Glutamatergic neuron (in vitro differentiated cells): ENCODE results near the gene C21orf58. TPM values are rescaled to one million over a fixed set of nuclear protein-coding genes. Genes with fewer than 3 reads are reported as not detected.

Experiments used
- DNase-seq: peaks from one replicate; pipeline ENCODE4 v3.0.0; 2022
- H3K27ac Mint-ChIP-seq: one replicate; pipeline ENCODE4 v1.8.0; 2020; ENCODE audit warnings: mild to moderate bottlenecking, mixed read lengths, inconsistent platforms; ENCODE audit not compliant: unreplicated experiment
- H3K27me3 Mint-ChIP-seq: one replicate; pipeline ENCODE4 v1.8.0; 2020; ENCODE audit warnings: mild to moderate bottlenecking, moderate library complexity, mixed read lengths, inconsistent platforms; ENCODE audit not compliant: unreplicated experiment
- H3K36me3 Mint-ChIP-seq: one replicate; pipeline ENCODE4 v1.8.0; 2020; ENCODE audit warnings: mild to moderate bottlenecking, mixed read lengths, inconsistent platforms; ENCODE audit not compliant: unreplicated experiment
- H3K4me1 Mint-ChIP-seq: one replicate; pipeline ENCODE4 v1.8.0; 2020; ENCODE audit warnings: mild to moderate bottlenecking, low read depth, mixed read lengths, inconsistent platforms; ENCODE audit not compliant: unreplicated experiment
- H3K4me3 Mint-ChIP-seq: one replicate; pipeline ENCODE4 v1.8.0; 2020; ENCODE audit warnings: mild to moderate bottlenecking, mixed read lengths, inconsistent platforms; ENCODE audit not compliant: unreplicated experiment
- H3K9me3 Mint-ChIP-seq: one replicate; pipeline ENCODE4 v1.8.0; 2020; ENCODE audit warnings: mild to moderate bottlenecking, moderate library complexity, mixed read lengths, inconsistent platforms; ENCODE audit not compliant: unreplicated experiment
- total RNA-seq: library from RNA; stranded (reverse); fragmentation: NEBNext Ultra II Directional; extraction: Animal tissue kit (Norgen Biotek cat#: 25700); gene quantifications from one replicate; pipeline ENCODE4 v1.2.1, GENCODE V29; 2021; ENCODE audit not compliant: unreplicated experiment
- TF ChIP-seq, protein P1 (sequence below): fragments of 200-600 bp; sonication (generic); IDR thresholded peaks from one replicate; pipeline ENCODE4 v1.5.0; 2021; ENCODE audit not compliant: partially characterized antibody, unreplicated experiment

The C21orf58 gene
- total RNA-seq, 1 donor from 2014 or later: 9.7 TPM

GRCh38 chr21:46320331-46320801 is 3.3 kb downstream of the C21orf58 start:
- no peak overlapping the region for H3K27ac Mint-ChIP-seq
- H3K4me3 Mint-ChIP-seq: no peak overlapping the region
- TF ChIP-seq, protein P1, sequence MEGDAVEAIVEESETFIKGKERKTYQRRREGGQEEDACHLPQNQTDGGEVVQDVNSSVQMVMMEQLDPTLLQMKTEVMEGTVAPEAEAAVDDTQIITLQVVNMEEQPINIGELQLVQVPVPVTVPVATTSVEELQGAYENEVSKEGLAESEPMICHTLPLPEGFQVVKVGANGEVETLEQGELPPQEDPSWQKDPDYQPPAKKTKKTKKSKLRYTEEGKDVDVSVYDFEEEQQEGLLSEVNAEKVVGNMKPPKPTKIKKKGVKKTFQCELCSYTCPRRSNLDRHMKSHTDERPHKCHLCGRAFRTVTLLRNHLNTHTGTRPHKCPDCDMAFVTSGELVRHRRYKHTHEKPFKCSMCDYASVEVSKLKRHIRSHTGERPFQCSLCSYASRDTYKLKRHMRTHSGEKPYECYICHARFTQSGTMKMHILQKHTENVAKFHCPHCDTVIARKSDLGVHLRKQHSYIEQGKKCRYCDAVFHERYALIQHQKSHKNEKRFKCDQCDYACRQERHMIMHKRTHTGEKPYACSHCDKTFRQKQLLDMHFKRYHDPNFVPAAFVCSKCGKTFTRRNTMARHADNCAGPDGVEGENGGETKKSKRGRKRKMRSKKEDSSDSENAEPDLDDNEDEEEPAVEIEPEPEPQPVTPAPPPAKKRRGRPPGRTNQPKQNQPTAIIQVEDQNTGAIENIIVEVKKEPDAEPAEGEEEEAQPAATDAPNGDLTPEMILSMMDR: no peak
- peaks cover 7% of the 10 kb centered on the region for H3K27me3 Mint-ChIP-seq
- H3K36me3 Mint-ChIP-seq: peaks cover under 1% of the 10 kb centered on the region
- peaks cover under 1% of the 10 kb centered on the region for H3K4me1 Mint-ChIP-seq
- no peak for DNase-seq
- peaks cover 9% of the 10 kb centered on the region for H3K9me3 Mint-ChIP-seq

GRCh38 chr21:46319186-46319585 is 4.5 kb downstream of the C21orf58 start:
- H3K4me1 Mint-ChIP-seq: no peaks in the 10 kb centered on the region
- H3K4me3 Mint-ChIP-seq: no peak overlapping the region
- TF ChIP-seq, protein P1: no peak
- no peak for DNase-seq
- H3K27ac Mint-ChIP-seq: no peak overlapping the region
- H3K27me3 Mint-ChIP-seq: peaks cover 4% of the 10 kb centered on the region
- no peaks in the 10 kb centered on the region for H3K36me3 Mint-ChIP-seq
- H3K9me3 Mint-ChIP-seq: peaks cover 7% of the 10 kb centered on the region

DNA sequence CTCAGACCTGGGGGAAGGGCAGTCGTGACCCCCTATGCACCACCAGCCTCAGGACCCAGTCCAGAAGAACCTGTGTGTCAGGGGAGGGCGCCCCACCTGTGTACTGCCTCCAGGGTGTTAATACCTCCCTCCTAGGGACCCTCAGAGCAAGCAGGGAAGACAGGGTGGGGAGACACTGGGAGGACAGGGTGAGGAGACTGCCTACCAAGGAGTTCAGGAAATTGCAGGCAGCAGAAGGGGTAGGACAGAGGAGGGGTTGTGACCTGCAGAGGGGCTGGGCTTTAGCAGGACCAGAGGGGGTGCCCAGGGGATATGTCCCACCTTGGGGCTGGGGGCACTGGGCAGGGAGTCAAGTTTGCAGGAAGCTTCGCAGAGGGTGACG is 5.2 kb downstream of the C21orf58 start:
- Mint-ChIP-seq H3K27ac (no peak overlapping the region), H3K4me1 (no peaks in the 10 kb centered on the region), H3K4me3 (no peak overlapping the region), H3K9me3 (peaks cover 7% of the 10 kb centered on the region), H3K36me3 (no peaks in the 10 kb centered on the region), H3K27me3 (peaks cover 4% of the 10 kb centered on the region)
- TF ChIP-seq, protein P1: no peak
- DNase-seq: no peak

GRCh38 chr21:46317710-46318463 is 5.8 kb downstream of the C21orf58 start:
- H3K27ac Mint-ChIP-seq: no peak overlapping the region
- no peak overlapping the region for H3K4me3 Mint-ChIP-seq
- peaks cover under 1% of the 10 kb centered on the region for H3K27me3 Mint-ChIP-seq
- DNase-seq: no peak
- TF ChIP-seq, protein P1: no peak
- H3K36me3 Mint-ChIP-seq: no peaks in the 10 kb centered on the region
- no peaks in the 10 kb centered on the region for H3K4me1 Mint-ChIP-seq
- peaks cover 3% of the 10 kb centered on the region for H3K9me3 Mint-ChIP-seq

DNA sequence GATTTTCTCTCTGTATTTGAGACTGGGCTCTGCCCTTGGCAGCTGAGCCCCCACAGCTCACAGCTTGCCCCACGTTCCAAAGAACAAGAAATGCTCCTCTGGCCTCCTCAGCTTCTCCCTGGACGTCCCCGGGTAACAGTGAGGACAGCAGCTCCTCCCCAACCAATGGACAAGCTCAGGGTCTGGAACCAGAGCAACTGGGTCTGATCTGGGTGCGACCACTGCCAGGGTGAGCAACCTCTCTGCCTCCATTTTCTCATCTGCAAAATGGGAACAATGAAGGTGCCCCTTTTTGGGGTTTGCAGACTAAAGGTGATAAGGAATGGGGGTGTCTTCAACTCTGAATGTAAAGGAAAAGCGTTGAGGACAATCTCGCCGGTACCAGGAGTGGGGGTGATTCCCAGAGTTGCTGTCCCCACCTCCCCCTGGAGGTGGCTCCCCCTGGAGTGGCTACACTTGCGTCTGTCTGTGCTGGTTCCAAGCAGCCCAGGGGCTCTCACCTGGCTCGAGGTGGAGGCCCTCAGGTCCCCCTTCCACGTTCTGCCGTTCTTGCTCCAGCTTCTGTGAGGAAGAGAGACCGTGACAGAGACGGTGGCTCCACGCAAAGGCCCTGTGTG is 6.9 kb downstream of the C21orf58 start:
- TF ChIP-seq, protein P1: no peak
- no peaks in the 10 kb centered on the region for H3K4me1 Mint-ChIP-seq
- no peak overlapping the region for H3K4me3 Mint-ChIP-seq
- H3K27me3 Mint-ChIP-seq: no peaks in the 10 kb centered on the region
- H3K27ac Mint-ChIP-seq: no peak overlapping the region
- DNase-seq: no peak
- no peaks in the 10 kb centered on the region for H3K36me3 Mint-ChIP-seq
- no peaks in the 10 kb centered on the region for H3K9me3 Mint-ChIP-seq
